Ramos (cell line): ENCODE results near the gene TOMM6.
"Not testable (repeated sequence)": the region's sequence is repeated elsewhere in the genome, so short reads cannot be mapped to it uniquely, and the experiment has no call there.

Experiments
- in situ Hi-C: fragments of 300-500 bp; cut with MboI; formaldehyde crosslinking; loops from one replicate; pipeline ENCODE4 v1.14.3; 2022; ENCODE audit warnings: low sequenced_read_pairs; ENCODE audit not compliant: unreplicated experiment

The TOMM6 gene

DNA sequence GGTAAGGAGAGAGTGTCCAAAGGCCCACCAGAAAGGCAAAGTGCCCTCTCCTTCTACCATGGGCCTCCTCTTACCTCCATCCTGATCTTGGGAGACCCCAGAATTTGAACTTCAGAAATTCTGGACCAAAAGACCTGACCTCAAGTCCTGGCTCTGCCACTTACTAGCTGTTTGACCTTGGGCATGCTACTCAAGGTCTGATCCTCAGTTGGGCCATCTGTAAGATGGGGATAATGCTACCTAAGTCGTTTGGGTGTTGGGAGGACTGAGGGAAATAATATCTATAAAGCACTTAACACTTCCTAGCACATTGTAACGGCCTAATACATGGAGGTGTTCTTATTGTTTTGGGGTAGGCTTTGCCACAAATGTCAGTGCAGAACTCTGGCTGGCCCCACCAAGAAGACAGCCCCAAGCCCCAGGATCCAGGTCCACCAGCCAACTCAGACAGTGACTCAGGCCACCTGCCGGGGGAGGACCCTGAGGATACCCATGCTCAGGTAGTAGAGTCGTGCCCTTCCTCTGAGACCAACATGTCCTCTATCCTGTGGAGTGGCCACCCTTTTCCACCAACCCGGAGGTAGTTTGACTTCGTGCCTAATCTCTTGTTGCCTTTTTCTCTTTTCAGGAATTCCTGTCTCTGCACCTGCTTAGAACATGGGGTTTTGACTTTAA, 4.3 kb upstream of the TOMM6 start:
- in situ Hi-C loops = loop anchor here (10.0 kb wide), 1 partner anchor 142 kb away; the partner anchor contains the start of genes BYSL and MED20

DNA sequence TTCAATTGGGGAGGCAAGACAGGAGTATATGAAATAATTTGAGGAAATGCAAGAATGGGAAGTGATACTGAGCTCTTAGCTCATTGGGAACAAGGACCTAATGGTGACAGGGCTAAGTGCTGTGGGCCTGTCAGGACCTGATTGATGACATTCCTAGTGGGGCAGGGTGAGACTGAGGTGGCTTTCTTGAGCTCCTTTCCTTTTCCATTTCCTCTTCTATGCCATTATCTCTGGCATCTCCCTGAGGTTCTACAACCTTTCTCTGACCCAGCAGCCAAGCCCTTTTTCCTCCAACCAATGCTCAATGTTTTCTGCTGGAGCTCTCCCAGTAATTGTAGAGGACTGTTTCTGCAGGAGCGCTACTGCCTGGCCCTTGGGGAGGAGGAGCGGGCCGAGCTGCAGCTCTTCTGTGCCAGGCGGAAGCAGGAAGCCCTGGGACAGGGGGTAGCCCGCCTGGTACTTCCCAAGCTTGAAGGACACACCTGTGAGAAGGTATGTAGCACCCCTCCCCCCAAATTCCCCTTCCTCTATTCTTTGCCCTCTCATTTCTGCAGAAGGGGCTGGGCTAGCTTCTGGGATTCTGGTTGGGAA, 2.8 kb upstream of the TOMM6 start:
- in situ Hi-C loops = loop anchor here (5.0 to 10.0 kb wide), 2 partner anchors 140 to 263 kb away; partner anchors contain the start of genes BYSL and MED20

DNA sequence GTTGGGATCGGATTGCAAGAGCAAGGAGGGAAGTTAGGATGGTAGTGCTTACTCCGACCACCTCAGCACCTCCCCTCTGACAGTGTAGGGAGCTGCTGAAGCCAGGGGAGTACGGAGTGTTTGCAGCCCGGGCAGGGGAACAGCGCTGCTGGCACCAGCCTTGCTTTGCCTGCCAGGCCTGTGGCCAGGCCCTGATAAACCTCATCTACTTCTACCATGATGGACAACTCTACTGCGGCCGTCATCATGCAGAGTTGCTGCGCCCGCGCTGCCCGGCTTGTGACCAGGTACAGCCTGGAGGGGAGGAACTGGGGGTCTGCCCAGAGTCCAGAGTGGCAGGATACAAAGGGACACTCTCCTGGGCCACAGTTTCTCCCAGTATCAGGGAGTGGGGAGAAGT, 2.2 kb upstream of the TOMM6 start:
- in situ Hi-C loops = loop anchor here (5.0 to 10.0 kb wide), 2 partner anchors 140 to 262 kb away; partner anchors contain the start of genes BYSL and MED20

DNA sequence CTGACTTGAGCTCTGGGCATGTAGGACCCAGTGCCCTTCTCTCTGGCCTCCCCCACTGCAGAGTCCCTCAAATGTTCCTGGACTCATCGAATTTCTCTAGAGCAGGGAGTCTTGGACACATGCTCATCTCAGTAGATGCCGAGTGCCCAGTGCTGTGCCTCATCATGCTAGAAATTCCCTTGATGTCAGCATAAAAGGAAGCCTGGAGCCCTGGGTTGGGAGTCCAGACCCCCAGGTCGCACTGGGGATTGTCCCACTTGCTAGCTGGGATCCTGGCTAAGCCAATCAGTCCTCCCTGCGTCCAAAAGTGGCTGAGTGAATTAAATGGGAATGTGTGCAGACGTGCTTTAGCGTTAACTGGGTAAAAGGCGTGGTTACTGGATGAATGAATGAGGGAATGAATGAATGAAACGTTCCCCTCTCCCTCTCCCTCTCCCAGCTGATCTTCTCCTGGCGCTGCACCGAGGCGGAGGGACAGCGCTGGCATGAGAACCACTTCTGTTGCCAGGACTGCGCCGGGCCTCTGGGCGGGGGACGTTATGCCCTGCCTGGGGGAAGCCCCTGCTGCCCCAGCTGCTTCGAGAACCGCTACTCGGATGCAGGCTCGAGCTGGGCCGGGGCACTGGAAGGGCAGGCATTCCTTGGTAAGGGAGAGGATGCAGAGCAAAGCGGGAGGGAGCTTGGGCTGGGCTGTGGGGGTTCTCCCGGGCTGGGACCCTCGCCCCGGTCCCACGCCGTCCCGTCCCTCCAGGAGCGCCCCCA, 1.6 kb upstream of the TOMM6 start:
- in situ Hi-C loops = loop anchor here (5.0 to 10.0 kb wide), 2 partner anchors 139 to 261 kb away; partner anchors contain the start of genes BYSL and MED20

DNA sequence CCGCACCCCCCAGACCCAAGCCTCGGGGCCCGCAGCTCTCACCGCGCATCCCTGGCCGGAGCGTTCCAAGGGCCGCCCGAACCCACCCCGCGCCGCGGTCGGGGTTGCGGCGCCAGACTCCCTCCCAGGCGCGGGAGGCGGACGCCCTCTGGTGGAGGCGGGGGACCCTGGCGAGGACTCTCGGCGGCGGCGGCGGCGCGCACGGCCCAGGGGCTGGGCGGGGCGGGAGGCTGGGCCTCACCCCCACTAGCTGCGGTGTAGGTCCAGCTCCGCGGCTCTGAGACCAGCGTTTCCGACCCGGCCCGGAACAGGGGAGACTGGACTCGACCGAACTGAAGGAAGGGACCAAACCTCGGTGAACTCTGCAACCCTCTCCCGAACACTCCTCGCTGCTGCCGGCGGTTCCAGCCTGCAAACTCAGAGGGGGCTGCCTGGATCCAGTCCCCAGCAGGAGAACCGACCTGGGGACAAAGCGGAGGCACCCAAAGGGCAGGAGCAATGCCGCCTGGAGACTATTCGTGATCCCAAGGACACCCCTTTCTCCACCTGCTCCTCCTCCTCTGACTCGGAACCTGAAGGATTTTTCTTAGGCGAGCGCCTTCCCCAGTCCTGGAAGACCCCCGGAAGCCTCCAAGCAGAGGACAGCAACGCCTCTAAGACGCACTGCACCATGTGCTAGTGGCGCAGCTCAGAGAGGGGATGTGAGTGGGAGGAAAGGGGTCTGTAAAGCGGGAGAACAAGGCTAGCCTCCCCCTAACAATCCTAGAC, 859 bp upstream of the TOMM6 start:
- in situ Hi-C loops = loop anchor here (5.0 to 10.0 kb wide), 2 partner anchors 138 to 261 kb away; partner anchors contain the start of genes BYSL and MED20

DNA sequence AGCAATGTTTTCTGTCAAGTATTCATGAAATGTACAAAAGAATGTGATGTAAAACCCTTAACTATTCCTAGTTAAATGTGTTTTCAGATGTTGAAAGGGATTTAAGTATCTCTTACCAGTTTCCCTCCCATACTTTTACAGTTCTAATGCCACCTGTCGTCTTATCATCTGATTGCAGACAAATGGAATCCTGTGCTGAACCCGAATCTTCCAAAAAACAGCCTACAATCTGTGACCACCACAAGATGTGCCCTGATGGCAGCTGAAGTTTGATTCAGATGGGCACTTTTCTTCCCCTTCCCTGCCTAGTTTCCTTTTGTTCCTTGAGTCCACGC, 1.9 kb downstream of the TOMM6 start:
- in situ Hi-C loops = loop anchor here (5.0 to 10.0 kb wide), 2 partner anchors 135 to 258 kb away; partner anchors contain the start of genes BYSL and MED20

DNA sequence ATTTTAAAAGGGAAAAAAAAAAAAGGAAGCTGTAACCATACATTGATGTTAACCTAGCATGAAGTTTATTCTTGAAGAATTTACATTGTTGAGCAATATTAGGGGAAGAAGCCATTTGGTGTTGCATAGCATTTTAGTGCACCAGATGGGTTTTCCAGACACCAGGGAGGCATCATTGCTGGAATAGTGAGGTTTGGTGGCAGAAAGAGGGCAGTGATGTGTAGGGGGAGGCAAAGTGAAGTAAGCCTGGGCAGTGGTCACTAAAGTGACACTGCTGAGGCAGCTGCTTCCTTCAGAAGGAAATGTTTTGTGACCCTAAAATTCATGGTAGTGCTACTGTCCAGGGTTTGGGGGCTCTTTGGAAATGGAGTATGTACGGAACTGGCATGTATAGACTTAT, 2.6 kb downstream of the TOMM6 start:
- in situ Hi-C loops = no loop called here

DNA sequence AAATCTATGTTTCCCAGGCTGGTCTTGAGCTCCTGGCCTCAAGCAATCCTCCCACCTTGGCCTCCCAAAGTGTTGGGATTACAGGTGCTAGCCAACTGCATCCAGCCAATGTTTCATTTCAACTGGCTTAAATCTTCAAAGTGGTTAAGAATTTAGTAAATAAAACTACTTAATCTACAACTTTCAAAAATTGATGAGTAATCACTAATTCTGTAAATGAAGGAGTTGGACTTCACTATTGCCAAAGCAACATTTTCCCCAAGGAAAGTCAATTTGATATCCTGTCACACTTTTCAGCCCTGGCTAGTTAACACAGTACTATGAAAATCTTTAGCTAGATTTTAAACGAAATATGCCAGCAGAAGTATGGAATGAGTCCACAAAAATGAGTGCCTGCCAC, 3.8 kb downstream of the TOMM6 start:
- in situ Hi-C loops = no loop called here

DNA sequence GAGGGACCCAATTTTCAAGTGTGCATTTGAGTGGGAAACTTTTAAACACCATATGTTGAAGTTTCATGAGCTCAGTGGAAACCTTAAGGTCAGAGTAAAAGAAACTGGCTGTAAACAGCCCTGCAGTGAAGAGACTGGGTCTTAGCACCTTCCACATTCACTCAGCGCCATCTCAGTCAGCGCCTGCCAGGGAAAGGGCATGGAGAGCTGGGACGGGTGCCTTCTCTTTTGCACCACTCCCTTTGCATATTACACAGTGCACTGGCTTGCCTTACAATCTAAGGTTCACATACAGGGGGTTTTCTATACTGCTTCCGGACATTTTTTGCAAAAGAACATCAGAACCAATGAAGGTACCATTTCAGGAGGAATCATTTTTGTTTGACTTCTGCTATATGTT, 4.5 kb downstream of the TOMM6 start:
- in situ Hi-C loops = no loop called here

DNA sequence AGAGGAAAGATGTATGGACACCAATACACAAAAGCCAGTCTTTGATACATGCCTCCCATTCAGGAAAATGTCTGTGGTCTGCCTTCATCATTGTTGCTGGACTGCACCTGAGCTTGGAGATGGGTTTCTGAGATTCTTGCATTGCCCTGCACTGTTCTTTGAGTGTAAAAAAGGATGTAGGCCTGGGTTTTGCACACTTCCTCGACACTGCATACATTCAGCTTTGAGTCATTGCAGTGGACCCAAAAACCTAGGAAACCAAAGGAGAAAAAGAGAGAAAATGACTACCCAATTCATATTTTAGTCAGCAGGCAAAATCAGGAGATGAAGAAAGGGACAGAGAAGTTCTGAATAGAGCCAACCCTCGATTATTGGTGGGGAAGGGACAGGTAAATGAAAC, 9.0 kb downstream of the TOMM6 start:
- in situ Hi-C loops = no loop called here

DNA sequence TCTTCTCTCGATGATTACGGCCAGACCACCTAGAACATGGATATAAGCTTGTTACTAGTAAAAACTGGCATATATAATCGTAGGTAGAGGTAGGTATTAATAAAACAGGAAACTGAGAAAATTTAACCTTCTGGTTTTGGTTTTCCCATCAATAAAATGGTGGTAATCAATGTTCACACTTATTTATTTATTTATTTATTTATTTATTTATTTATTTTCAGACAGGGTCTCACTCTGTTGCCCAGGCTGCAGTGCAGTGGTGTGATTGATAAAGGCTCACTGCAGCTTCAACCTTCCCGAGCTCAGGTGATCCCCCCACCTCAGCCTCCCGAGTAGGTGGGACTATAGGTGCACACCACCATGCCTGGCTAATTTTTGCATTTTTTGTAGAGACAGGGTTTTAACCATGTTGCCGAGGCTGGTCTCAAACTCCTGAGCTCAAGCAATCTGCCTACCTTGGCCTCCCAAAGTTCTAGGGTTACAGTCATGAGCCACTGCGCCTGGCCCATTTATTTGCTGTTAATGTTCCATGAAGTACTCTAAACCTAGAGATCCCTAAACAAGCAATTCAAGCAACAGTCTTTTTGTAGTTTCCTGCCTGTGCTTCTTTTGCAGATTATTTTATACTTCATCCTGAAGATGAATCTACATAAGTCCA, 11.5 kb downstream of the TOMM6 start:
- in situ Hi-C loops = no loop called here

DNA sequence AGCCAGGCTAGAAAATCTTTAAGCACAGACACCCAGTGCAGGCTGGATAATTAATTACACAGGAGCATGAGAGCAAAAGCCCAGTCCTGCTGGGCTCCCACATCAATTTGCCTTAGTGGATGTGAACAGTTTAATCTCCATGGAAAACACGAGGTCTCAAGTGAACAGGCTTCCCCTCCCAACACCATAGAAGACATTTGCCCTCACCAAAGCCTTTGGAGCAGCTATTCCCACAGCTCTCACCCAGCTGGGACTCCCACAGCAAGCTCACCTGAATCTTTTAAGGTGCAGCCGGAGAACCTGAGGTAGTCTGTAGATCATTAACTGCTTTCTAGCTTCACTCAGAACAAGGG, 12.0 kb downstream of the TOMM6 start:
- in situ Hi-C loops = no loop called here

DNA sequence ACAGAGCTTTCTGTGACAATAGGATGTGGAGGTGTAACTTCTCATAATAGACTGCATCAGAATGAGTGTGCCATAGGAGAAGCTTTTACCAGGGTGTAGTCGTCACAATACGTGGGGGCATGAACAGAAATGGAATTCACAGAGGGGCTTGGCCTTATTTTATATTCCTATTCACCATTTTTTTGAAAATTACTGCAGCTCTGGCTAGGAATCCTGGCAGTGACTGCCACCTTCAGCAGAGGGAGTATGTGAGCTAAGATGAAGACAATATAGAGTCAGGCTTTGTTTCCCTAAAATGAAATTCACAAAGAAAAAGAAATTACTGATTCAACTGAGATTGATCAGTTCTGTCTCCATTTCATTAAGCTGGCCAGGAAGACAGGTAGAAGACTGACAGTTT, 13.9 kb downstream of the TOMM6 start:
- in situ Hi-C loops = no loop called here

DNA sequence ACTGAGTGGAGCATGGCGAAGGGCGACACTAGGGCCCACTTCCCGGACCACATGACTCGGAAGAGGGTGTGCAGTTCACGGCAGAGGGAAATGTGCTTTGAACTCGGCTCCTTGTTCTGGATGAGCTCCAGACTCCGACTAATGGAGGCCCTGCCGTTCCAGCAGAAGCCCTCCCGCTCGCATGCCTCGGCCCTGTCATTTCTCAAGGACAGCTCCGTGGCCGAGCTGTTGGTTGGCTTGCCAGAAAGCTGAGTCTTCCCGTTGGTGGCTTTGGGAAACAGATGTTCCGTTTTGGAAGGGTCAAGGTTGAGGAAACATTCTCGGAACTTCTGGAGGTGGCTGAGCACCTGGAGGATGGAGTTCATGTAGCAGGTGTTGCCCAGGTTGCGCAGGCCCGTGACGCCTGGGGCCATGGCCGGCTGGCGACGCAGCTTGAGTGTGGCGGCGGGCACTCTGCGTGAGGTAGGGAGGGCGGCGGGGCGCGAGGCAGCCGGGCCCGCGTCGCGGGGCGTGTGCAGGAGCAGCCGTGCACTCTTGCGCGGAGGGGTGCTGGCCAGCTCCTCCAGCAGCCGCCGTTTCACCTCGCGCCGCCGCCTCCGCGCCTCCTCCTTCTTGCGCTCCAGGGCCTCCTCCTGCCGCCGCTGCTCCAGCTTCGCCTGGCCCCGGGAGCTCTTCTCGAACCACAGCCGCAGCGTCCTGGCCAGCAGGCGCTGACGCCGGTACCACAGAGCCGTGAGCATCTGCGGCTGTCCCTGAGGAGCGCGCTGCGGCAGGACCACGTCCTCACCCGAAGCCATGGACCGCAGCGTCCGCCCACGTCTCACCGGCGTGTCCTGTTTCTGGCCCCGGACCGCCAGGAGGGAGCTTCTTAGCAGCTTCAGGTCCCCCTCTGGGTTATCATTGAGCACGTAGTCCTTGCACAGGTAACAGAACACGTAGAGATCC, 18.6 kb downstream of the TOMM6 start:
- in situ Hi-C loops = no loop called here

DNA sequence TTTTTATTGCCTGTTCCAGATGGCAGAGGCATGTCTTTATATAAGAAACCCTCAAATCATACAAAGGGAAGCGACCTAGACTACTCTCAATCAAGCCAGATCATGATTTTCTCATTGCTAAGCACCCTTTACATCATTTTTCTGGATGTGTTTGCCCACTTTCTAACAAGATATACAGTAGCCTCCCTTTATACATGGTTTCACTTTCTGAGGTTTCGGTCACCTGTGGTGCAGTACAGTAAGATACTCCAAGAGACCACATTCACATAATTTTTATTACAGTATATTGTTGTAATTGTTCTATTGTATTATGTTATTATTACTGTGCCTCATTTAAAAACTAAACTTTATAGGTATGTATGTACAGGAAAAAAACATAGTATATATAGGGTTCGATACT, 23.6 kb downstream of the TOMM6 start:
- in situ Hi-C loops = no loop called here

DNA sequence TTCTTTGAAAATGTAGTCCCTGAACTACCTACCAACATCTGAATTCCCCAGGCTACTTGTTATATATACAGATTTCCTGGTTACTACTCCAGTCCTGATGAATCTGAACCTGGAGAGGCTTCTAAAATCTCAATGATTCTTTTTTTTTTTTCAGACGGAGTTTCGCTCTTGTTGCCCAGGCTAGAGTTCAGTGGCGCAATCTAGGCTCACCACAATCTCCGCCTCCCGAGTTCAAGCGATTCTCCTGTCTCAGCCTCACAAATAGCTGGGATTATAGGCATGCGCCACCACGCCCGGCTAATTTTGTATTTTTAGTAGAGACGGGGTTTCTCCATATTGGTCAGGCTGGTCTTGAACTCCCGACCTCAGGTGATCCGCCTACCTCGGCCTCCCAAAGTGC, 24.5 kb downstream of the TOMM6 start:
- in situ Hi-C loops = not testable (repeated sequence)

DNA sequence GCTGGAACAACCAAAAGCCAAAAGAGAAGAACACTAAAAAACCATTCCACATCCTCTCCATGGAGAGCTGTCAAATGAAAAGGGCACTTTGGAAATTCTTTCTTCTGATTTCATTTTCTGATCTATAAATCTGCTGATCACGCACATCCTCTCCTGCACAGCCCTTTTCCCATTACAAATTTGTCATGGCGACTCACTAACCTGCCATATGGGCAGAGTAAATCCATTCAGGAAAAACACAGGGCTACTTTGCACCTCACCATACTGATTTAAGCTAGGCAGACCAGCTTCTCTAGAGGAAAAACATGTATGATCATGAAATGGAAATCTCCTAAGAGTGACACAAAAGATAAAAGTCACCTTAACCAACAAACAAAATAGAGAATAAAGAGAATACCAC, 26.0 kb downstream of the TOMM6 start:
- in situ Hi-C loops = no loop called here

DNA sequence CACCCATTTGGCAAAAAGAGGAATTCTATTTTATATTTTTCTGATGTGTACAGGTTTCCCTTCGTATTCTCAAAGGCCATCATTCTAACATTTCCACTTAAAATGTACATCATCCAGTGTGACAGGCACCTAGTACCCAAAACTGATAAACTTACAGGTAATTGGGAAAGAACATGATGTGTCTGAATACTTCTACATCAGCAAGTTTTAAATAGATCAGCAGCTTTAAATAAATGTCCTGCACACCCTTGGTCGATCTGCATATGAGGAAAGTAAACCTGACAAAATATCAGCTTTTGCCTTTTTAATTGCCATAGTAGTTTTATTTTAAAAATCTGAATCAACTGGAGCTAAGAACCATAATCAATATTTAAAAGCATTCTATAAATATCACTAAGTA, 26.5 kb downstream of the TOMM6 start:
- in situ Hi-C loops = no loop called here

DNA sequence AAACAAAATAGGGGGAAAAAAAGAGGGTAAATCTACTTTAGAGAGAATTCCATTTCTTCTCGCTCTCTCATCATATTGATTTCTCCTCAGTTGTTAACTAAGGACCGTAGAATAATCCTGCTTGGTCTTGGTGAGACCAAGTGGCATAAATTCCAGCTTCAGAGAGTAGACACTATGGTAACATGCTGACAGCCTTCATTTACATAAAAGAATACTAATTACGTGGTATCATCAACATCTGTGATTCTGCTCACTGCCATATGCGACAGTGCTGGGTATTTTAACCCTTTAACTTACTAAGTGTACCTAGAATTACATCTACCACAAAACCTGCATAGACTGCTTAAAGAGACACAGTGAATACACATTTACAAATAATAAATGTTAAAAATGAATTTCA, 27.1 kb downstream of the TOMM6 start:
- in situ Hi-C loops = no loop called here
